Natural killer cell (primary cell): ENCODE data around the gene PHF21A. TPM values are rescaled to one million over a fixed set of nuclear protein-coding genes. Genes with fewer than 3 reads are reported as not detected.

Experiments
- ATAC-seq, 3 donors: fragments of 150-1000 bp in 2 of 3; fragments of 200-7000 bp in 1 of 3; cut with Tn5 transposase; 1 replicate in 1 of 3; 2 replicates in 2 of 3; pipeline ENCODE4 v1.10.0; 2021; ENCODE audit warnings: mild to moderate bottlenecking in 2 of 3, moderate library complexity in 2 of 3
- DNase-seq, 2 donors: peaks; one replicate each; pipeline versions ENCODE4 v3.0.0 to v3.0.0-alpha.2; 2013 to 2021; ENCODE audit warnings: mixed read lengths in 1 of 2
- H3K27ac ChIP-seq: one replicate; pipeline ENCODE4 v1.5.1; 2013; ENCODE audit warnings: mild to moderate bottlenecking, low read length
- H3K27me3 ChIP-seq: one replicate; pipeline ENCODE4 v1.6.1; 2013; ENCODE audit warnings: low read length; ENCODE audit not compliant: control insufficient read depth, insufficient read depth
- H3K36me3 ChIP-seq: one replicate; pipeline ENCODE4 v1.6.1; 2013; ENCODE audit warnings: low read length; ENCODE audit not compliant: control insufficient read depth, insufficient read depth
- H3K4me1 ChIP-seq: one replicate; pipeline ENCODE4 v1.6.1; 2013; ENCODE audit warnings: low read length; ENCODE audit not compliant: control insufficient read depth, insufficient read depth
- H3K4me3 ChIP-seq: one replicate; pipeline ENCODE4 v1.5.1; 2013; ENCODE audit warnings: low read length
- H3K9me3 ChIP-seq: one replicate; pipeline ENCODE4 v1.6.1; 2013; ENCODE audit warnings: low read length; ENCODE audit not compliant: control insufficient read depth, insufficient read depth
- H3K27ac Mint-ChIP-seq, 2 donors: one replicate each; pipeline ENCODE4 v1.8.0; 2022; ENCODE audit warnings: mild to moderate bottlenecking in 2 of 2, mixed read lengths in 2 of 2, moderate library complexity in 1 of 2
- H3K27me3 Mint-ChIP-seq, 2 donors: one replicate each; pipeline ENCODE4 v1.8.0; 2022; ENCODE audit warnings: low read depth in 2 of 2, mixed read lengths in 2 of 2
- H3K36me3 Mint-ChIP-seq: one replicate; pipeline ENCODE4 v1.8.0; 2022; ENCODE audit warnings: mixed read lengths
- H3K4me1 Mint-ChIP-seq, 2 donors: one replicate each; pipeline ENCODE4 v1.8.0; 2022; ENCODE audit warnings: mixed read lengths in 2 of 2
- H3K4me3 Mint-ChIP-seq: one replicate; pipeline ENCODE4 v1.8.0; 2022; ENCODE audit warnings: mild to moderate bottlenecking, moderate library complexity, mixed read lengths
- H3K9me3 Mint-ChIP-seq, 2 donors: one replicate each; pipeline ENCODE4 v1.8.0; 2022; ENCODE audit warnings: mixed read lengths in 2 of 2
- WGBS: methylation state at CpG from one replicate; pipeline ENCODE4 v1.1.7; 2013; ENCODE audit warnings: missing lambda C conversion rate; ENCODE audit not compliant: insufficient coverage; 5-methylcytosine and 5-hydroxymethylcytosine counted together
- intact Hi-C: fragments of 100-400 bp; cut with micrococcal nuclease; formaldehyde crosslinking; loops from one replicate; pipeline ENCODE4 v1.14.2; 2022
- total RNA-seq, 4 donors: library from RNA; stranded (reverse); fragments of 120-200 nt in 1 of 4; gene quantifications; one replicate each; pipeline versions ENCODE4 v1.2.3 to v1.2.4, GENCODE V29; 2013 to 2022
- TF ChIP-seq, protein P1 (sequence below): fragments of 200-600 bp; IDR thresholded peaks from one replicate; pipeline ENCODE4 v1.8.0; 2022; ENCODE audit warnings: antibody characterized with exemption

PHF21A gene
- total RNA-seq, 3 donors from 2014 or later (not counting 1 experiment from before 2014, with no cell fraction given) = 138 to 147 (median 139) TPM

DNA sequence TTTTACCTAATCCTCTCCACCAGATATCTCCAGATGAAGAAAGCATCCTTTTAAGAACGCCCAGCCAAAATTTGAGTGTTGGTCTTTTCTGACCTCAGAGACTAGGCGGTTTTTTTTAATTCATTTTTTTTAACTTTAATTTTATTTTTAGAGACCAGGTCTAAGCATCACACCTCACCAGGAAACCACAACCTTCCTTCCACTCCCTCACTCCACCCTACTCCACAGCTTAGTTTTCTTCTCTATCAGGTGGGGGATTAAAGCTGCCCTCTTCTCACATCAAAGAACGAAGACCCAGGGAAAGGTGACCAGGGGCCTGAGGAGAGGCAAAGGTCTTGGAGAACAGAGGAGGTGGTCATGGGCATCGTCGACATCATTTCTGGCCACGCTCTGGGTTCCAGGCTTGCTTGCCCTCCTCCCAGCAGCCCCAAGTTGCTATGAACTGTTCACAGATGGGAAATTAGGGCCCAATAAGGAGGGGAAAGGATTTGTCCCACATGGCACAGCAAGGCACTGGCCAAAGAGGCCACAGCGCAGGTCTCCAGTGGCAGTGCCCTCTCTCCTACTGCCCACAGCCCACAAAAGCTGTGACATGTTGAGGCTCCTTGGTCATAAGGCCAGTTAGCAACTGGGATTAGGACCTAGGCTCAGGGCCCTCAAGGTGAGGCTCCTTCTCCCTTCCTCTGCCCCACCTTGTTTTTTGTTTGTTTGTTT is 202.1 kb downstream of the PHF21A start:
- TF ChIP-seq, protein P1, sequence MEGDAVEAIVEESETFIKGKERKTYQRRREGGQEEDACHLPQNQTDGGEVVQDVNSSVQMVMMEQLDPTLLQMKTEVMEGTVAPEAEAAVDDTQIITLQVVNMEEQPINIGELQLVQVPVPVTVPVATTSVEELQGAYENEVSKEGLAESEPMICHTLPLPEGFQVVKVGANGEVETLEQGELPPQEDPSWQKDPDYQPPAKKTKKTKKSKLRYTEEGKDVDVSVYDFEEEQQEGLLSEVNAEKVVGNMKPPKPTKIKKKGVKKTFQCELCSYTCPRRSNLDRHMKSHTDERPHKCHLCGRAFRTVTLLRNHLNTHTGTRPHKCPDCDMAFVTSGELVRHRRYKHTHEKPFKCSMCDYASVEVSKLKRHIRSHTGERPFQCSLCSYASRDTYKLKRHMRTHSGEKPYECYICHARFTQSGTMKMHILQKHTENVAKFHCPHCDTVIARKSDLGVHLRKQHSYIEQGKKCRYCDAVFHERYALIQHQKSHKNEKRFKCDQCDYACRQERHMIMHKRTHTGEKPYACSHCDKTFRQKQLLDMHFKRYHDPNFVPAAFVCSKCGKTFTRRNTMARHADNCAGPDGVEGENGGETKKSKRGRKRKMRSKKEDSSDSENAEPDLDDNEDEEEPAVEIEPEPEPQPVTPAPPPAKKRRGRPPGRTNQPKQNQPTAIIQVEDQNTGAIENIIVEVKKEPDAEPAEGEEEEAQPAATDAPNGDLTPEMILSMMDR = no peak
- peaks cover 58% of the 10 kb centered on the region for H3K4me1 ChIP-seq
- no peaks in the 10 kb centered on the region for H3K9me3 Mint-ChIP-seq
- peaks cover 2 to 6% of the 10 kb centered on the region in 2 donors for H3K27me3 Mint-ChIP-seq
- ATAC-seq = no peak
- H3K4me3 Mint-ChIP-seq = peak overlapping the region; percentile 97
- H3K27me3 ChIP-seq = peaks cover 7% of the 10 kb centered on the region
- no peak for DNase-seq
- H3K27ac ChIP-seq = peak overlapping the region; percentile 91
- H3K9me3 ChIP-seq = no peaks in the 10 kb centered on the region
- peak overlapping the region; percentile 96 for H3K27ac Mint-ChIP-seq
- peaks cover 32 to 49% of the 10 kb centered on the region in 2 donors for H3K4me1 Mint-ChIP-seq
- intact Hi-C loops = loop anchor here (1.0 to 10.0 kb wide), 4 partner anchors 20 to 698 kb away; partner anchors contain the start of genes ATG13, CRY2, HARBI1 and PHF21A
- peak overlapping the region; percentile 85 for H3K4me3 ChIP-seq
- H3K36me3 Mint-ChIP-seq = no peaks in the 10 kb centered on the region
- peaks cover 19% of the 10 kb centered on the region for H3K36me3 ChIP-seq
- WGBS = 38% methylated on average over 7 of the region's 7 CpGs

DNA sequence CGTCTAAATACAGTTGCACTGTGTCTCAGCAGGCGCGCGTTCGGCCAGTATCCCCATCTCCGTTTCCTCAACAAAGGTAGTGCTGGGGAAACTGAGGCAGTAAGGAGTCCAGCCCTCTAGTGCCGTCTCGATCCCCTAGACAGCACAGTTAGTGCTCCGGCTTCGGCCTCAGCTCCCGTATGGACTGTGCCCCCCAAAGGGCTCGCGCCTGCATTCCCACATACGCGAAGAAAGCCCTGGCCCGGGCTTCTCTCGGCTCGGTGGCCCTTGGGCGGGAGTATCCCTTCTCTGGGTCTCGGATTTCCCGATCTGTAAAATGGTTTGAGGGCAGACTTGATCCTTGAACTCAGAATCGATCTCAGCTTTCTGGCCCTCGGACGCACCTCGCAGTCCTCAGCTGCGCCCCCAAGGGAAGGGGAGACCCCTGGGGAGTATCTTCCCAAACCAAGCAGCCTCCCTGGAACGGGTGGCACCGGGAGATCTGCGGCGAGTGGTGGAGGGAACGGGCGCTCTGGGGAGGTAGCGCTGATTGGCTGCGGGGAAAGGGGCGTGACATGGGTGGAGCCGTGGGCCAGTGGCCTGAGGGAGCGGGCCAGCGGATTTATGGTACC is 202.8 kb downstream of the PHF21A start:
- Histone ChIP-seq H3K4me1 (peaks cover 57% of the 10 kb centered on the region), H3K9me3 (no peaks in the 10 kb centered on the region), H3K27ac (peak overlapping the region; percentile 91), H3K4me3 (peak overlapping the region; percentile 85), H3K36me3 (peaks cover 26% of the 10 kb centered on the region), H3K27me3 (peaks cover 7% of the 10 kb centered on the region)
- Mint-ChIP-seq H3K36me3 (no peaks in the 10 kb centered on the region), H3K9me3 (no peaks in the 10 kb centered on the region), H3K4me3 (peak overlapping the region; percentile 97), H3K27me3 (peaks cover 0 to 4% of the 10 kb centered on the region in 2 donors), H3K27ac (peak overlapping the region; percentile 96), H3K4me1 (peaks cover 30 to 47% of the 10 kb centered on the region in 2 donors)
- ATAC-seq (peak in 1 of 3 donors; percentile 0), DNase-seq (peak; percentile 51 to 71)
- TF ChIP-seq, protein P1 = no peak
- intact Hi-C loops = loop anchor here (1.0 to 10.0 kb wide), 4 partner anchors 19 to 699 kb away; partner anchors contain the start of genes ATG13, CRY2, HARBI1 and PHF21A
- WGBS = under 1% methylated on average over 33 of the region's 38 CpGs

DNA sequence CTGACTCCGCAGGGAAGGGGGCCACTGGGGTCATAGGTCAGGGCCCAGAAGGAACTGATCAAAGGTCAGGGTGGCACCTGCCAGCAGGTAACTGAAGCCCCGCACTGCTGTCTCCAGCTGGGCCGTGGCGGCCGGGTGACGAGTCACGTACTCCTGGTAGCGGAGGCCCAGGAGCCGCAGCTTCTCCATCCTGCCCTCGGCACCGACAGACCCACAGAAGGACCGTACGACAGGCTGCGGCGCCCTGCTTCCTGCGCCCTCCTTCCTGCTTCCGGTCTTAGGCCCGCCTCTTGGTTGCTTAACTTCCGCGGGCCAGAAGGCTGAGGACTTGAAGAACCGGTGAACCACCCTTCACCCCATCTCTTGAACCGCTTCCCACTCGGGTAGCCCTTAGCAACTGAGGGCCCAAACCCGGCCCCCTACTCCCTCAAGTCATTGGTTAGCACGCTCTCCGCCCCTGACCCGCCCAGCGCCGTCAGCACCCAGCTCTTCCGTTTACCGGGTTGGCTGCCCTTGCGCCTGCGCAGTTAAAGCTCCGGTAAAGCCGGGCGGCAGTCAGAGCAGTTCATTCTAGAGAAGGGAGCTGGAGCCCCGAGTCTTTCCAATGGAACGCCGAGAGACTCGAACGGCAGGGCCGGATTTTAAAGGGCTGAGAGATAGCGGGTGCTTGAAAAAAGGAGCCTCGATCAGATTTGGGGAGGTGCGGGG is 203.5 kb downstream of the PHF21A start, which contains the start of gene PEX16:
Gene PEX16 (minus strand): TSS at position 255 of the 708 bp plus-strand sequence. CDS start 66 bp downstream, at position 189.
- TF ChIP-seq, protein P1 = no peak
- Mint-ChIP-seq H3K9me3 (no peaks in the 10 kb centered on the region), H3K4me3 (peak within 1 kb of the TSS; percentile 97), H3K27me3 (peaks cover 0 to 4% of the 10 kb centered on the region in 2 donors), H3K36me3 (no peaks in the 10 kb centered on the region), H3K27ac (peak within 1 kb of the TSS; percentile 96), H3K4me1 (peaks cover 30 to 43% of the 10 kb centered on the region in 2 donors)
- H3K4me3 ChIP-seq = peak within 1 kb of the TSS; percentile 85
- H3K4me1 ChIP-seq = peaks cover 52% of the 10 kb centered on the region
- peaks cover 3% of the 10 kb centered on the region for H3K27me3 ChIP-seq
- peaks cover 33% of the 10 kb centered on the region for H3K36me3 ChIP-seq
- WGBS = under 1% methylated on average over 45 of the region's 45 CpGs
- intact Hi-C loops = loop anchor here (1.0 to 10.0 kb wide), 4 partner anchors 18 to 700 kb away; partner anchors contain the start of genes ATG13, CRY2, HARBI1 and PHF21A
- DNase-seq = peak; percentile 92 to 99
- peak; percentile 88 to 97 (median 92) for ATAC-seq
- peak within 1 kb of the TSS; percentile 91 for H3K27ac ChIP-seq
- H3K9me3 ChIP-seq = no peaks in the 10 kb centered on the region
